Left ventricle myocardium inferior (tissue), 1 donor: ENCODE measurements around the gene URB1. TPM values are rescaled to one million over a fixed set of nuclear protein-coding genes. Genes with fewer than 3 reads are reported as not detected.
"Not testable (repeated sequence)": the region's sequence is repeated elsewhere in the genome, so short reads cannot be mapped to it uniquely, and the experiment has no call there.

ENCODE experiments used
- DNase-seq: peaks from one replicate; pipeline ENCODE4 v3.0.0-alpha.2; 2020
- H3K27ac ChIP-seq: fragments of 200-600 bp; replicated peaks from 2 replicates; pipeline ENCODE4 v1.8.0; 2021
- H3K27me3 ChIP-seq: fragments of 200-600 bp; 2 replicates; pipeline ENCODE4 v1.8.0; 2021; ENCODE audit warnings: low read depth
- H3K36me3 ChIP-seq: fragments of 200-600 bp; 2 replicates; pipeline ENCODE4 v1.8.0; 2021
- H3K4me1 ChIP-seq: fragments of 200-600 bp; 2 replicates; pipeline ENCODE4 v1.8.0; 2021
- H3K4me3 ChIP-seq: fragments of 200-600 bp; 2 replicates; pipeline ENCODE4 v1.8.0; 2021; ENCODE audit warnings: mild to moderate bottlenecking, moderate library complexity
- H3K9me3 ChIP-seq: fragments of 200-600 bp; replicated peaks from 2 replicates; pipeline ENCODE4 v1.8.0; 2021
- CTCF ChIP-seq: fragments of 200-600 bp; IDR thresholded peaks from 2 replicates; pipeline ENCODE4 v1.8.0; 2021; ENCODE audit warnings: antibody characterized with exemption, mild to moderate bottlenecking, borderline replicate concordance
- intact Hi-C: fragments of 100-400 bp; cut with micrococcal nuclease; formaldehyde crosslinking; loops from one replicate; pipeline ENCODE4 v1.11.0; 2022
- total RNA-seq: library from RNA; stranded (reverse); fragmentation: NEBNext Ultra II Directional; extraction: Animal tissue kit (Norgen Biotek cat#: 25700); gene quantifications from one replicate; pipeline ENCODE4 v1.2.1, GENCODE V29; 2021
- donor health status: DM: no; HTN: yes; CAD: no; lungs with severe emphysema.

URB1 gene
- total RNA-seq, 1 donor from 2014 or later: 13.8 TPM

DNA sequence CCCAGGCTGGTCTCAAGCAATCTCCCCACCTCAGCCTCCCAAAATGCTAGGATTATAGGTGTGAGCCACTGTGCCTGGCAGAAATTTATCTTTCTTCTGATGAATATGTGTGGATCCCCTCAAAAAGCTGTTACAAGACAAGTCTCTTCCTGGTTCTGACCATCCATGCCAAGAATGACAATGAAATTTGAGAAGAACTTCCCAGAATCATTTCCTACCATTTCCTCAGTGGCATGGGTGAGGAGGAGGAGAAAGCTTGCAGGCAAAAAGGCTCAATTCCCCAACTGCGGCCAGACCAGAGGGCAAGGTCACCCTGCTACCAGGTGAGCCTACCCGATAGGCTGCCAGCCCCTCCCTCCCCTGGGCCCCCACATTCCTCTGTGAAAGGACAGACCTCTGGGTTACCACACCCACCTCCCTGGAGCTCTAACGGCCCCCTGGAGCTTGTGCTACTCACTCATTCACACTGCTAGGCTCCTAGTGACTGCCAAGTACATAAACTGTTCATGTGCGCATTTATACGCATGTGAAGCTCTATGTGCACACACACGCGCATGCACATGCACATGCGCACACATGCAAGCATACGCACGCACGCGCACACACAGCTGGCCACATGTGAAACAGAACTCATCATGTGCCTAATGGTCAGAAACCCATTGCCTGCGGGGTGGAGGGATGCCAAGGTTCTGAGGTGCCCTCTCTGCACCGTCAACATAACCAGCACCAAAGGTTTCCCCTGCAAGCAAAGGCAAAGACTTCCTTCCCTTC, 77.1 kb downstream of the URB1 start:
- intact Hi-C loops: no loop called here
- Histone ChIP-seq H3K4me1 (peaks cover 41% of the 10 kb centered on the region), H3K27ac (no peak overlapping the region), H3K9me3 (no peaks in the 10 kb centered on the region), H3K4me3 (no peak overlapping the region), H3K27me3 (no peaks in the 10 kb centered on the region), H3K36me3 (peaks cover 75% of the 10 kb centered on the region)
- no peak for DNase-seq
- TF ChIP-seq CTCF: no peak

- no peak overlapping the region for H3K27ac ChIP-seq
- H3K27me3 ChIP-seq: no peaks in the 10 kb centered on the region
- H3K4me1 ChIP-seq: peaks cover 34% of the 10 kb centered on the region
- DNase-seq: no peak
- intact Hi-C loops: no loop called here
- no peaks in the 10 kb centered on the region for H3K9me3 ChIP-seq
- H3K4me3 ChIP-seq: no peak overlapping the region
- peaks cover 71% of the 10 kb centered on the region for H3K36me3 ChIP-seq
- TF ChIP-seq CTCF: no peak
Measured at GRCh38 chr21:32314806-32315205, 78.0 kb downstream of the URB1 start.

DNA sequence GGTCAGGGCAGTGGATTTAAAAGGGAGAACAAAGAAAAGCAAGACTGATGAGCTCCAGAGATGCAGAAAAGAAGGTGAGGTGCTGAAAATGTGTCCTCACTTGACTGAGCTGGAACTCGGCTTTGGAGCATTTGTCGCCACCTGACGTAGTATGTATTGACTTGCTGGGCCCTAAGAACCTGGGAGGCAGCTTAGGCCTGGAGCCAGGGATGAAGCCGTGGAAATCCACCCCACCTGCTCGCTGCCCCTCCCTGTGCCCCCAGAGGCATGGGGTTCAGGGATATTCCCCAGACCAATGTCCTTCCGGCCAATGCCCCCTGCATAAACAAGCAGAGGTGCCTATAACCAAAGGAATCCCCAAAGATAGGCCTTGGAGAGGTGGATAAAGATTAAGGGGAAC, 79.8 kb downstream of the URB1 start:
- H3K4me1 ChIP-seq: peaks cover 26% of the 10 kb centered on the region
- peaks cover 53% of the 10 kb centered on the region for H3K36me3 ChIP-seq
- no peak overlapping the region for H3K4me3 ChIP-seq
- DNase-seq: no peak
- no peaks in the 10 kb centered on the region for H3K27me3 ChIP-seq
- intact Hi-C loops: no loop called here
- no peaks in the 10 kb centered on the region for H3K9me3 ChIP-seq
- TF ChIP-seq CTCF: no peak
- peak overlapping the region; percentile 70 for H3K27ac ChIP-seq

DNA sequence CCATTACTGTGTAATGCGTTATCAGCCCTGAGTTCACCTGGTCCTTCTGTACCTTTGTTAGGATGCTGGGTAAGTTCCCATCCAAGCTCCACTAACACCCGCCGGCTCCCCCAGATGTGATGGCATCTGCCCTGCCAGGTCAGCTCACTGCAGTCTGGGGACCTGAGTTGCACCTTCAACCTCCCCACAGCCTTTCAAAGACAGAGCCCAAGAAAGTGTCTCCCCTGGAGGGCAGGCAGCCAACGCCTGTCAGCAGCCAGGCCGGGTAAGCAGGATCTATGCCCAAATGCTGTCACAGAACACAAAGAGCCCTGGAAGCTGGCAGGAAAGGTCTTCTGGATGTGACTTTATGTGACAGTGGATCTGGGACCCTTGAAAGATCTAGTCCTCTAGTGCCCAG, 80.5 kb downstream of the URB1 start:
- peak; percentile 51 for DNase-seq
- peaks cover 50% of the 10 kb centered on the region for H3K36me3 ChIP-seq
- TF ChIP-seq CTCF: no peak
- H3K4me1 ChIP-seq: peaks cover 26% of the 10 kb centered on the region
- no peaks in the 10 kb centered on the region for H3K9me3 ChIP-seq
- intact Hi-C loops: no loop called here
- no peaks in the 10 kb centered on the region for H3K27me3 ChIP-seq
- H3K27ac ChIP-seq: peak overlapping the region; percentile 70
- no peak overlapping the region for H3K4me3 ChIP-seq

DNA sequence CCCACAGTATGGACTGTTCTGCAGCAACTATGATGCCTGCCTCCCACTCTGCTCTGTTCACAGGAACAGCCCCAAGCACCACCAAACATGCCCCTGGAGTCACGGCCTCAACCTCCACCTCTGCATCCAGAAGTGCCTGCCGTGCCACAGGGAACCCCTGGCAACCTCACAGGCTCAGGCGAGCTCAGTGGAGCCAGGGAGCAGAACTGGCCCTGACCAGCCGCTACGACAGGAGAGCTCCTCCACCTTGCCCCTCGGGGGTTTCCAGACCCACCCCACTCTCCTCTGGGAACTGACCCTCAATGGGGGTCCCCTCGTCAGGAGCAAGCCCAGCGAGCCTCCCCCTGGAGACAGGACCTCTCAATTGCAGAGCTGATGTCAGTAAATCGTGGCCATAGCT, 81.2 kb downstream of the URB1 start:
- Histone ChIP-seq H3K36me3 (peaks cover 43% of the 10 kb centered on the region), H3K4me3 (no peak overlapping the region), H3K27ac (no peak overlapping the region), H3K4me1 (peaks cover 26% of the 10 kb centered on the region), H3K9me3 (no peaks in the 10 kb centered on the region), H3K27me3 (no peaks in the 10 kb centered on the region)
- intact Hi-C loops: no loop called here
- TF ChIP-seq CTCF: no peak
- no peak for DNase-seq

- H3K4me3 ChIP-seq, H3K27me3 ChIP-seq, H3K27ac ChIP-seq, H3K9me3 ChIP-seq, DNase-seq, intact Hi-C loops: not testable (repeated sequence)
- Histone ChIP-seq H3K4me1 (peaks cover 27% of the 10 kb centered on the region), H3K36me3 (peaks cover 36% of the 10 kb centered on the region)
Measured at GRCh38 chr21:32310976-32311375, 81.8 kb downstream of the URB1 start.
